Mesenchymal stem cell (in vitro differentiated cells and primary cell): ENCODE measurements around the gene SUMO3.

Experiments used
- DNase-seq: peaks from one replicate; pipeline ENCODE4 v3.0.0-alpha.2; 2013
- H2AFZ ChIP-seq: one replicate; pipeline ENCODE4 v1.6.1; 2013; ENCODE audit warnings: low read depth, mild to moderate bottlenecking, control low read depth, inconsistent platforms, low read length, moderate library complexity
- H2AK5ac ChIP-seq: 2 replicates; pipeline ENCODE4 v1.6.1; 2013; ENCODE audit warnings: low read length, moderate library complexity, mild to moderate bottlenecking, inconsistent platforms; ENCODE audit not compliant: severe bottlenecking
- H2BK120ac ChIP-seq: one replicate; pipeline ENCODE4 v1.6.1; 2013; ENCODE audit warnings: low read depth, mild to moderate bottlenecking, inconsistent platforms, low read length, moderate library complexity
- H2BK12ac ChIP-seq, 2 experiments: one replicate each; pipeline ENCODE4 v1.6.1; 2013; ENCODE audit warnings: inconsistent platforms in 2 of 2, low read length in 2 of 2, mild to moderate bottlenecking in 2 of 2, moderate library complexity in 2 of 2, control low read depth in 1 of 2
- H2BK15ac ChIP-seq: one replicate; pipeline ENCODE4 v1.6.1; 2013; ENCODE audit warnings: mild to moderate bottlenecking, low read depth, inconsistent platforms; ENCODE audit not compliant: poor library complexity, severe bottlenecking
- H2BK5ac ChIP-seq: 2 replicates; pipeline ENCODE4 v1.6.1; 2013; ENCODE audit warnings: low read depth, mild to moderate bottlenecking, low read length, control low read depth, inconsistent platforms; ENCODE audit not compliant: poor library complexity, severe bottlenecking
- H3K14ac ChIP-seq, 2 experiments: one replicate each; pipeline ENCODE4 v1.6.1; 2013; ENCODE audit warnings: inconsistent platforms in 2 of 2, low read length in 2 of 2, control low read depth in 1 of 2, mild to moderate bottlenecking in 1 of 2, moderate library complexity in 1 of 2
- H3K18ac ChIP-seq, 2 experiments: one replicate each; pipeline ENCODE4 v1.6.1; 2013; ENCODE audit warnings: inconsistent platforms in 2 of 2, low read length in 2 of 2, control low read depth in 1 of 2, low read depth in 1 of 2, mild to moderate bottlenecking in 1 of 2
- H3K23ac ChIP-seq, 2 experiments: one replicate each; pipeline ENCODE4 v1.6.1; 2013; ENCODE audit warnings: inconsistent platforms in 2 of 2, low read length in 2 of 2, mild to moderate bottlenecking in 2 of 2, moderate library complexity in 2 of 2, control low read depth in 1 of 2
- H3K27ac ChIP-seq: 2 replicates; pipeline ENCODE4 v1.5.1; 2013; ENCODE audit warnings: mild to moderate bottlenecking, moderate library complexity, low read length, control low read depth, inconsistent platforms; ENCODE audit not compliant: poor library complexity, severe bottlenecking
- H3K27me3 ChIP-seq, 2 experiments: 2 replicates each; pipeline versions ENCODE4 v1.6.1 to v1.7.0; 2013; ENCODE audit warnings: low read length in 2 of 2, mild to moderate bottlenecking in 2 of 2, moderate library complexity in 2 of 2, control low read depth in 1 of 2, inconsistent platforms in 1 of 2; ENCODE audit not compliant: control insufficient read depth in 1 of 2, insufficient read depth in 1 of 2
- H3K36me3 ChIP-seq, 2 experiments: 2 replicates each; pipeline versions ENCODE4 v1.6.1 to v1.7.0; 2013; ENCODE audit warnings: low read length in 2 of 2, control low read depth in 1 of 2, inconsistent platforms in 1 of 2, low read depth in 1 of 2, mild to moderate bottlenecking in 1 of 2; ENCODE audit not compliant: insufficient read depth in 2 of 2, control insufficient read depth in 1 of 2
- H3K4ac ChIP-seq, 2 experiments: one replicate each; pipeline ENCODE4 v1.6.1; 2013; ENCODE audit warnings: inconsistent platforms in 2 of 2, low read length in 2 of 2, mild to moderate bottlenecking in 2 of 2, moderate library complexity in 2 of 2, control low read depth in 1 of 2, low read depth in 1 of 2
- H3K4me1 ChIP-seq: 2 replicates; pipeline ENCODE4 v1.6.1; 2013; ENCODE audit warnings: low read depth, low read length, control low read depth; ENCODE audit not compliant: control insufficient read depth, insufficient read depth
- H3K4me2 ChIP-seq: 2 replicates; pipeline ENCODE4 v1.6.1; 2013; ENCODE audit warnings: low read length, mild to moderate bottlenecking, inconsistent platforms; ENCODE audit not compliant: poor library complexity, severe bottlenecking
- H3K4me3 ChIP-seq, 2 experiments: 2 replicates each; pipeline versions ENCODE4 v1.5.1 to v1.7.0; 2013; ENCODE audit warnings: low read length in 2 of 2, mild to moderate bottlenecking in 2 of 2, control low read depth in 1 of 2, low read depth in 1 of 2; ENCODE audit not compliant: insufficient read depth in 1 of 2
- H3K79me1 ChIP-seq: replicated peaks from 2 replicates; pipeline ENCODE4 v1.6.1; 2013; ENCODE audit warnings: mild to moderate bottlenecking, control low read depth, low read length, inconsistent platforms; ENCODE audit not compliant: poor library complexity, severe bottlenecking
- H3K9ac ChIP-seq: 2 replicates; pipeline ENCODE4 v1.7.0; 2013; ENCODE audit warnings: mild to moderate bottlenecking, low read length, moderate library complexity
- H3K9me3 ChIP-seq: 2 replicates; pipeline ENCODE4 v1.7.0; 2013; ENCODE audit warnings: mild to moderate bottlenecking, low read length; ENCODE audit not compliant: control insufficient read depth
- H4K8ac ChIP-seq: one replicate; pipeline ENCODE4 v1.6.1; 2013; ENCODE audit warnings: inconsistent platforms, mild to moderate bottlenecking, low read length, moderate library complexity
- H4K91ac ChIP-seq: one replicate; pipeline ENCODE4 v1.6.1; 2013; ENCODE audit warnings: mild to moderate bottlenecking, low read length, inconsistent platforms
- WGBS: methylation state at CpG from one replicate; pipeline ENCODE4 v1.1.7; 2013; ENCODE audit warnings: mixed read lengths; 5-methylcytosine and 5-hydroxymethylcytosine counted together

SUMO3 gene

DNA sequence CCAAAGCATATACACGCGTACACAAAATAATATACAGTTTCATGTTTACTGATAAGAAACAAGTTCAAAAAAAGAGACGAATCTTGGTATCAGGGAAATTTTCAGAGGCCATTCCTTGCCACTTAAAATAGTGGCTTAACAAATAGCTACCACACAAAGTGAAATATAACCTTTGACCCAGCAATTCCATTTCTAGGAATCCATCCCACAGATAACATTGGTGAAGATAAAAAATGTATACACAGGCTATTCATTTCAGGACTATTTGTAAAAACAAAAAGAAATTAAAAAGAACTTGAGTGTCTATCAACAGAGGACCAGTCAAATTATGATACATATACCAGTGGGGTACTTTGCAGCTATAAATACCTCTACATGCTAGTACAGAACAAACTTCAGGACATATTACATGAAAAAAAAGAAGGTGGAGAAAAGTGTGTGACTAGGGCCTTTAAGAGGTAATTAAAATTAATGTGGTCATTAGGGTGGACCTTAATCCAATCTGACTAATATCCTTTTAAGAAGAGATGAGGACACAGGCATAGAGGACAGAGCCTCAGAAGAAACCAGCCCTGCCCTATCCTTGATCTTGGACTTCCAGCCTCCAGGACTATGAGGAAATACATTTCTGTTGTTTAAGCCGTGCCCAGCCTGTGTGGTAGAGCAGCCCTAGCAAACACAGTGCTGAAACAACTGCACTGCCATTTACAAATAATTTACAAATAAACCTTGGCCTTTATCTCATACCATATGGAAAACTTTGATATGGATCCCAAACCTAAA lies 24.1 kb downstream of the SUMO3 start:
- no peak for DNase-seq
- H2BK120ac ChIP-seq, result no peak overlapping the region
- no peak overlapping the region for H3K18ac ChIP-seq
- H2AFZ ChIP-seq, result no peak overlapping the region
- no peak overlapping the region for H2BK15ac ChIP-seq
- peaks cover 44% of the 10 kb centered on the region for H3K79me1 ChIP-seq
- no peaks in the 10 kb centered on the region for H3K27me3 ChIP-seq
- no peak overlapping the region for H3K4me2 ChIP-seq
- WGBS, result 30% methylated on average over 4 of the region's 4 CpGs
- no peak overlapping the region for H3K4me3 ChIP-seq
- H4K8ac ChIP-seq, result no peak overlapping the region
- no peaks in the 10 kb centered on the region for H3K9me3 ChIP-seq
- no peak overlapping the region for H4K91ac ChIP-seq
- peak overlapping the region; percentile 65 for H2AK5ac ChIP-seq
- no peak overlapping the region for H2BK12ac ChIP-seq
- H3K23ac ChIP-seq, result no peak overlapping the region
- peak overlapping the region; percentile 27 for H3K9ac ChIP-seq
- no peak overlapping the region for H3K4ac ChIP-seq
- H3K14ac ChIP-seq, result no peak overlapping the region
- H3K4me1 ChIP-seq, result peaks cover 1% of the 10 kb centered on the region
- no peak overlapping the region for H2BK5ac ChIP-seq
- peaks cover 7 to 34% of the 10 kb centered on the region in 2 experiments for H3K36me3 ChIP-seq
- no peak overlapping the region for H3K27ac ChIP-seq

DNA sequence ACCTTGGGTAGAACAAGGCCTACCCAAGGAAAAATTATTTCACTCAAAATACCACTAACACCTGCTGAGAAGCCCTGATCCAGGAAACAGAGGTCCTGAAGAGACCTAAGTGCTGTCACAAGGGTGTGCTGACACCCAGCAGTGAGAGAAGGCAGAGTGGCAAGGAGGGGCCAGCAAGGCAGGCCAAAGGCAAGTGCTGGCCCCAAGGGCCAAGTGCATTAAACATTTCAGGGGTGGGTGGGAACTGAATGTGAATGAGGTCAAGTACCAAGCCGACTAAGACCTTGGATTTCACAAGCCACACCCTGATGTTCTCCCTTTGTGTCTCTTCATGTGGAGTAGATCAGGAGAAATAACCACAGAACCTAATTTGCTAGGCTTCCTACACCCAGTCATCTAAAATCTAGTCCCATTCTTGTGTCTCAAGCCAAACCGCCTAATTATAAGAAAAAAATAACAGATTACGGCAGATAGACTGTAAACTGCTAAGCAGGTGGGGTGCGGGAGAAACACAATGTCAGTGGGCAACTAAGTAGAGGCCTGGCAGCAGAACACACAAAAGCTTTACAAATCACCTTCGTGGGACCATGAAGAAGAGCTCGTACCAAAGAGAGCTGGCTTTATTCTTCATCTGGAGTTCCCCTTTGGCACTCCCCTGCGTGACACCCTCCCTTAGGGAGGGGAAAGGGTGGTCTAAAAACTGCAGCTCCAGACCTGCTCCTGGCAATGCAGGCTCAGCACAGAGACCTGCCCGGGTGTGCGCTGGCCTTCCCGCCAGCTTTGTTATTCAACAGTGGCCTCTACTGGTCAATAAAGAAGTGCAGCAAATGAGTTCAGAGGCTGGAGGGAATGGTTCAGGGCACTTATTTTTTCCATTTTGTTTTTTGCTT lies 24.9 kb downstream of the SUMO3 start:
- no peak overlapping the region for H3K14ac ChIP-seq
- H4K91ac ChIP-seq, result no peak overlapping the region
- H2BK120ac ChIP-seq, result no peak overlapping the region
- no peak overlapping the region for H3K4me3 ChIP-seq
- no peak overlapping the region for H2AK5ac ChIP-seq
- peak; percentile 74 for DNase-seq
- no peak overlapping the region for H3K18ac ChIP-seq
- H3K4me2 ChIP-seq, result no peak overlapping the region
- no peak overlapping the region for H2BK12ac ChIP-seq
- H3K36me3 ChIP-seq, result peaks cover 7 to 26% of the 10 kb centered on the region in 2 experiments
- H3K4ac ChIP-seq, result no peak overlapping the region
- WGBS, result 53% methylated on average over 10 of the region's 10 CpGs
- no peak overlapping the region for H2BK15ac ChIP-seq
- H3K23ac ChIP-seq, result no peak overlapping the region
- no peak overlapping the region for H4K8ac ChIP-seq
- H3K27ac ChIP-seq, result no peak overlapping the region
- no peak overlapping the region for H2AFZ ChIP-seq
- H3K4me1 ChIP-seq, result peaks cover 1% of the 10 kb centered on the region
- no peak overlapping the region for H2BK5ac ChIP-seq
- peak overlapping the region; percentile 27 for H3K9ac ChIP-seq
- no peaks in the 10 kb centered on the region for H3K9me3 ChIP-seq
- no peaks in the 10 kb centered on the region for H3K27me3 ChIP-seq
- peaks cover 40% of the 10 kb centered on the region for H3K79me1 ChIP-seq

DNA sequence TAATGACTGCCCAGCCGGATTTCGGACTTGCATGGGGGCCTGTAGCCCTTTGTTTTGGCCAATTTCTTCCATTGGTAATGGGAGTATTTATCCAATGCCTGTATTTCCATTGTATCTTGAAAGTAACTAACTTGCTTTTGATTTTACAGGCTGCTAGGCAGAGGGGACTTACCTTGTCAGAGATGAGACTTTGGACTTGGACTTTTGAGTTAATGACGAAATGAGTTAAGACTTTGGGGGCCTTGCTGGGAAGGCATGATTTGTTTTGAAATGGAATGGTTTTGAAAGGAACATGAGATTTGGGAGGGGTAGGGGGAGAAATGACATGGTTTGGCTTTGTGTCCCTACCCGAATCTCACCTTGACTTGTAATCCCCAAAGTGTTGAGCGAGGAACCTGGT lies 25.9 kb downstream of the SUMO3 start:
- whole genome bisulfite sequencing, result 96% methylated on average over 5 of the region's 5 CpGs

DNA sequence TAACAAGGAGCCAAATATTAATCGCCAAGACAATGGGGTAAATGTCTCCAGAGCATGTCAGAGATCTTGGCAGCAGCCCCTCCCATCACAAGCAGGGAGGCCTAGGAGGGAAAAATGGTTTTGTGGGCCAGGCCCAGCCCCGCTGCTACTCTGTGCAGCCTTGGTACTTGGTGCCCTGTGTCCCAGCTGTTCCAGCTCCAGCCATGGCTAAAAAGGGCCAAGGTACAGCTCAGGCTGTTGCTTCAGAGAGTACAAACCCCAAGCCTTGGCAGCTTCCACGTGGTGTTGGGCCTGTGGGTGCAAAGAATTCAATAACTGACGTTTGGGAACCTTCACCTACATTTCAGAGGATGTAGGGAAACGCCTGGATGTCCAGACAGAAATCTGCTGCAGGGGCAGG lies 26.6 kb downstream of the SUMO3 start:
- no peak overlapping the region for H3K4ac ChIP-seq
- WGBS, result 97% methylated on average over 5 of the region's 5 CpGs
- no peaks in the 10 kb centered on the region for H3K27me3 ChIP-seq
- no peak overlapping the region for H3K9ac ChIP-seq
- no peak overlapping the region for H3K4me3 ChIP-seq
- no peak overlapping the region for H2AK5ac ChIP-seq
- peaks cover 35% of the 10 kb centered on the region for H3K79me1 ChIP-seq
- no peak overlapping the region for H2BK15ac ChIP-seq
- H3K23ac ChIP-seq, result no peak overlapping the region
- no peak overlapping the region for H4K8ac ChIP-seq
- H2BK5ac ChIP-seq, result no peak overlapping the region
- H3K27ac ChIP-seq, result no peak overlapping the region
- H3K18ac ChIP-seq, result no peak overlapping the region
- H2BK12ac ChIP-seq, result no peak overlapping the region
- H2AFZ ChIP-seq, result no peak overlapping the region
- no peaks in the 10 kb centered on the region for H3K9me3 ChIP-seq
- no peak overlapping the region for H3K4me2 ChIP-seq
- no peak for DNase-seq
- no peak overlapping the region for H2BK120ac ChIP-seq
- no peak overlapping the region for H3K14ac ChIP-seq
- H3K36me3 ChIP-seq, result peaks cover 9 to 23% of the 10 kb centered on the region in 2 experiments
- H3K4me1 ChIP-seq, result peaks cover 3% of the 10 kb centered on the region
- no peak overlapping the region for H4K91ac ChIP-seq

More for the DNA sequence above, 25.9 kb downstream of the SUMO3 start:
- Histone ChIP-seq H3K27me3 (no peaks in the 10 kb centered on the region), H3K79me1 (peaks cover 37% of the 10 kb centered on the region), H3K9ac (no peak overlapping the region), H3K27ac (no peak overlapping the region), H3K18ac (no peak overlapping the region), H2BK120ac (no peak overlapping the region), H3K4me3 (no peak overlapping the region), H2BK5ac (no peak overlapping the region), H3K9me3 (no peaks in the 10 kb centered on the region), H4K8ac (no peak overlapping the region), H2AFZ (no peak overlapping the region), H4K91ac (no peak overlapping the region), H2AK5ac (no peak overlapping the region), H3K23ac (no peak overlapping the region), H2BK12ac (no peak overlapping the region), H3K4ac (no peak overlapping the region), H2BK15ac (no peak overlapping the region), H3K36me3 (peaks cover 9 to 25% of the 10 kb centered on the region in 2 experiments), H3K4me1 (peaks cover 3% of the 10 kb centered on the region), H3K4me2 (no peak overlapping the region), H3K14ac (no peak overlapping the region)
- DNase-seq, result no peak
